KMS-11 (cell line): ENCODE results near the gene GGTLC2.

ENCODE experiments used
- H2AFZ ChIP-seq: fragments of 200-600 bp; sonication (generic); 2 replicates; pipeline ENCODE4 v1.6.1; 2016; ENCODE audit warnings: antibody characterized with exemption, mixed run types, low read depth
- H3K27ac ChIP-seq: fragments of 200-600 bp; sonication (generic); 2 replicates; pipeline ENCODE4 v1.6.1; 2016; ENCODE audit warnings: mild to moderate bottlenecking, mixed run types
- H3K27me3 ChIP-seq: fragments of 200-600 bp; sonication (generic); 2 replicates; pipeline ENCODE4 v1.6.1; 2017; ENCODE audit warnings: mild to moderate bottlenecking, low read depth, mixed run types, moderate library complexity; ENCODE audit not compliant: insufficient read depth
- H3K36me3 ChIP-seq: fragments of 200-600 bp; sonication (generic); 2 replicates; pipeline ENCODE4 v1.6.1; 2017; ENCODE audit warnings: mild to moderate bottlenecking, mixed run types; ENCODE audit not compliant: insufficient read depth
- H3K4me1 ChIP-seq: fragments of 200-600 bp; sonication (generic); 2 replicates; pipeline ENCODE4 v1.6.1; 2016; ENCODE audit warnings: mild to moderate bottlenecking, low read depth, mixed run types; ENCODE audit not compliant: poor library complexity, severe bottlenecking
- H3K4me2 ChIP-seq: fragments of 200-600 bp; sonication (generic); 2 replicates; pipeline ENCODE4 v1.7.0; 2016; ENCODE audit warnings: mild to moderate bottlenecking, mixed run types
- H3K4me3 ChIP-seq: fragments of 200-600 bp; sonication (generic); IDR thresholded peaks from 2 replicates; pipeline ENCODE4 v1.6.1; 2017; ENCODE audit warnings: low read depth, low read length, mixed read lengths; ENCODE audit not compliant: insufficient read depth
- H3K79me2 ChIP-seq: fragments of 200-600 bp; sonication (generic); 2 replicates; pipeline ENCODE4 v1.6.1; 2016; ENCODE audit warnings: low read depth, mixed run types; ENCODE audit not compliant: insufficient read depth
- H3K9ac ChIP-seq: fragments of 200-600 bp; sonication (generic); 2 replicates; pipeline ENCODE4 v1.6.1; 2016; ENCODE audit warnings: mild to moderate bottlenecking, mixed run types
- H4K20me1 ChIP-seq: fragments of 200-600 bp; sonication (generic); 2 replicates; pipeline ENCODE4 v1.6.1; 2016; ENCODE audit warnings: mild to moderate bottlenecking, mixed run types; ENCODE audit not compliant: insufficient read depth
- CTCF ChIP-seq: fragments of 200-600 bp; sonication (generic); conservative IDR thresholded peaks from 2 replicates; pipeline ENCODE4 v1.6.1; 2017; ENCODE audit warnings: low read depth, mild to moderate bottlenecking, antibody characterized with exemption, low read length, moderate library complexity, mixed read lengths

The GGTLC2 gene

GRCh38 chr22:22681221-22681739, 36.9 kb downstream of the GGTLC2 start:
- TF ChIP-seq CTCF, result no peak
- no peaks in the 10 kb centered on the region for H4K20me1 ChIP-seq
- H3K4me1 ChIP-seq, result peaks cover 2% of the 10 kb centered on the region
- no peaks in the 10 kb centered on the region for H3K27me3 ChIP-seq
- no peak overlapping the region for H3K4me3 ChIP-seq
- no peaks in the 10 kb centered on the region for H3K36me3 ChIP-seq
- no peak overlapping the region for H3K27ac ChIP-seq
- H2AFZ ChIP-seq, result no peak overlapping the region
- no peak overlapping the region for H3K4me2 ChIP-seq
- no peaks in the 10 kb centered on the region for H3K79me2 ChIP-seq
- H3K9ac ChIP-seq, result no peak overlapping the region

GRCh38 chr22:22682196-22682595, 37.8 kb downstream of the GGTLC2 start:
- Histone ChIP-seq H3K27ac (no peak overlapping the region), H3K4me2 (no peak overlapping the region), H3K4me1 (peaks cover 2% of the 10 kb centered on the region), H3K27me3 (no peaks in the 10 kb centered on the region), H3K79me2 (no peaks in the 10 kb centered on the region), H3K9ac (no peak overlapping the region), H3K4me3 (no peak overlapping the region), H4K20me1 (no peaks in the 10 kb centered on the region), H3K36me3 (no peaks in the 10 kb centered on the region), H2AFZ (no peak overlapping the region)
- TF ChIP-seq CTCF, result no peak

GRCh38 chr22:22682807-22683667, 38.6 kb downstream of the GGTLC2 start:
- H3K27me3 ChIP-seq, result no peaks in the 10 kb centered on the region
- no peaks in the 10 kb centered on the region for H3K36me3 ChIP-seq
- no peaks in the 10 kb centered on the region for H4K20me1 ChIP-seq
- H3K79me2 ChIP-seq, result no peaks in the 10 kb centered on the region
- no peak for TF ChIP-seq CTCF
- H3K4me1 ChIP-seq, result peaks cover 2% of the 10 kb centered on the region
- H3K4me2 ChIP-seq, result no peak overlapping the region
- H3K27ac ChIP-seq, result no peak overlapping the region
- no peak overlapping the region for H3K4me3 ChIP-seq
- no peak overlapping the region for H2AFZ ChIP-seq
- no peak overlapping the region for H3K9ac ChIP-seq

- H3K27ac ChIP-seq, result no peak overlapping the region
- TF ChIP-seq CTCF, result no peak
- H4K20me1 ChIP-seq, result no peaks in the 10 kb centered on the region
- H3K4me3 ChIP-seq, result no peak overlapping the region
- no peak overlapping the region for H3K9ac ChIP-seq
- H3K4me1 ChIP-seq, result peaks cover 2% of the 10 kb centered on the region
- H3K79me2 ChIP-seq, result no peaks in the 10 kb centered on the region
- H3K4me2 ChIP-seq, result no peak overlapping the region
- no peak overlapping the region for H2AFZ ChIP-seq
- H3K27me3 ChIP-seq, result no peaks in the 10 kb centered on the region
- no peaks in the 10 kb centered on the region for H3K36me3 ChIP-seq
Measured at GRCh38 chr22:22683668-22684361, 39.4 kb downstream of the GGTLC2 start.
